Measurements from ENCODE around the gene HUWE1. TPM values are rescaled to one million over a fixed set of nuclear protein-coding genes. Genes with fewer than 3 reads are reported as not detected.

Gene HUWE1
- 100 to 1,000 TPM in 2 of 3 donors, 10 to 100 TPM in 1; 99.7 to 122 (median 108) TPM for total RNA-seq

DNA sequence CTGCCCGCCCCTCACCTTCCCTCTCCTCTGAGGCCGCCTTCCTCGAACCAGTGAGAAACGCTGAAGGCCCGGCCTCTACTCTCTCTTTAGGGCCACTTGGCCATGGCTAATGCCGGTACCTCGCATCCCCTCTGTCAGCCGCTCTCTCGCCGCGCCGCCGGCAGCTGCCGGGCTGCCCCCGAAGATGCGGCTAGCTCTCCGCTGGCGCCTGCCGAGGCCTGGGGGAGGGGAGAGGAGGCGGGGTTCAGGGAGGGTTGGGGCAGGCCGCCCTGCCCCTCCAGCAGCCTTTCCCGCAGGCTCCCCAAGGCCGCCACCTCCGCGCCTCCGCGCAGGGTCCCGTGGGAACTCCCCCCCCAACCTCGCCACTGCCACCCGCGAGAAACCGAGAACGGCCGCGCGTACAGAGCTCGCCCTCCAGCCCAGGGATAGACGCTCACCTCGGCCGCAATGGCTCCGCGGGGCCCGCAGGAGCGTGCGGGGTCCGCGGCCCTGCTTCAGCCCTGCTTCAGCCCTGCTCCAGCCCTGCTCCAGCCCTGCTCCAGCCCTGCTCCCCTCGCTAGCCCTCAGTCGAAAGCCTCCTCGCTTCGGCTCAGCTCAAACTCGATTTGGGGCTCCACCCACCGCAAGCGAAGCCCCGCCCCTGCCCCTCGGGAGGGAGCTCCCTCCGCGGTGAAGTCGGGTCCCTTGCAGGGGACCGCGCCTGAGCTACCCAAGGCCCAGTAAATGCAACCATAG is at the start of gene HUWE1:
Gene HUWE1, minus strand, starts transcription at position 569 of the 735 bp plus-strand sequence. CDS start 32,612 bp downstream, outside the sequence.
- peak; percentile 52 to 70 for DNase-seq (ENCODE audit: low spot score in 2 of 2)
- H3K9me3 ChIP-seq, result no peaks in the 10 kb centered on the region
- peaks cover 0 to 6% of the 10 kb centered on the region in 2 donors for H3K4me1 ChIP-seq
- intact Hi-C loops (cut with DNase I; ENCODE audit: low total_unique reads), result no loop called here
- H3K4me3 ChIP-seq, result peak within 1 kb of the TSS; percentile 61 to 84 (median 67)
- H3K36me3 ChIP-seq, result no peaks in the 10 kb centered on the region
- no peak for TF ChIP-seq POLR2A (IDR thresholded peaks at IDR 0.05)
- TF ChIP-seq POLR2AphosphoS5 (IDR thresholded peaks at IDR 0.05), result no peak
- TF ChIP-seq, protein P1, sequence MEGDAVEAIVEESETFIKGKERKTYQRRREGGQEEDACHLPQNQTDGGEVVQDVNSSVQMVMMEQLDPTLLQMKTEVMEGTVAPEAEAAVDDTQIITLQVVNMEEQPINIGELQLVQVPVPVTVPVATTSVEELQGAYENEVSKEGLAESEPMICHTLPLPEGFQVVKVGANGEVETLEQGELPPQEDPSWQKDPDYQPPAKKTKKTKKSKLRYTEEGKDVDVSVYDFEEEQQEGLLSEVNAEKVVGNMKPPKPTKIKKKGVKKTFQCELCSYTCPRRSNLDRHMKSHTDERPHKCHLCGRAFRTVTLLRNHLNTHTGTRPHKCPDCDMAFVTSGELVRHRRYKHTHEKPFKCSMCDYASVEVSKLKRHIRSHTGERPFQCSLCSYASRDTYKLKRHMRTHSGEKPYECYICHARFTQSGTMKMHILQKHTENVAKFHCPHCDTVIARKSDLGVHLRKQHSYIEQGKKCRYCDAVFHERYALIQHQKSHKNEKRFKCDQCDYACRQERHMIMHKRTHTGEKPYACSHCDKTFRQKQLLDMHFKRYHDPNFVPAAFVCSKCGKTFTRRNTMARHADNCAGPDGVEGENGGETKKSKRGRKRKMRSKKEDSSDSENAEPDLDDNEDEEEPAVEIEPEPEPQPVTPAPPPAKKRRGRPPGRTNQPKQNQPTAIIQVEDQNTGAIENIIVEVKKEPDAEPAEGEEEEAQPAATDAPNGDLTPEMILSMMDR (IDR thresholded peaks at IDR 0.05), result no peak
- H3K27ac ChIP-seq, result peak within 1 kb of the TSS; percentile 84 to 94
- H3K27me3 ChIP-seq, result peaks cover 0 to 24% of the 10 kb centered on the region in 2 donors

DNA sequence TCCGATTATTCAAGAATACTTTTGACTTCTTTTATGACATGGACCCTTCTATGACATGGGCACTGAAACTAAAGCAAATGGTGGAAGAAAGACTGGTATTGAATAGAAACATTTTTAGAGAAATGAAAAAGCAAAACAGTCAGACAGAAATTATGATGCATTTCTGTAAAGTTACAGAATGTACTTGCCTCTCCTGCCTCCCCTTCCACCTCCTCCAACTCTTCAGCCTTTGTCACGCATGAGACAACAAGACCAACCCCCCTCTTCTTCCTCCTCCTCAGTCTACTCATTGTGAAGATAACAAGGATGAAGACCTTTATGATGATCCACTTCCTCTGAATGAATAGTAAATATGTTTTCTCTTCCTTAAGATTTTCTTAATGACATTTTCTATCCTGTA is 46.3 kb upstream of the HUWE1 start:
- no peak for DNase-seq (ENCODE audit: low spot score in 2 of 2)
- peaks cover 0 to 16% of the 10 kb centered on the region in 2 donors for H3K27me3 ChIP-seq
- H3K4me3 ChIP-seq, result no peak overlapping the region
- TF ChIP-seq, protein P1 (IDR thresholded peaks at IDR 0.05), result no peak
- no peaks in the 10 kb centered on the region for H3K36me3 ChIP-seq
- H3K27ac ChIP-seq, result no peak overlapping the region
- H3K9me3 ChIP-seq, result no peaks in the 10 kb centered on the region
- H3K4me1 ChIP-seq, result no peaks in the 10 kb centered on the region
- intact Hi-C loops (cut with DNase I; ENCODE audit: low total_unique reads), result no loop called here

GRCh38 chrX:53729751-53730150 is 43.2 kb upstream of the HUWE1 start:
- intact Hi-C loops (cut with DNase I; ENCODE audit: low total_unique reads), result no loop called here
- H3K4me3 ChIP-seq, result no peak overlapping the region
- TF ChIP-seq, protein P1 (IDR thresholded peaks at IDR 0.05), result no peak
- TF ChIP-seq POLR2A (IDR thresholded peaks at IDR 0.05), result no peak
- TF ChIP-seq POLR2AphosphoS5 (IDR thresholded peaks at IDR 0.05), result no peak
- H3K4me1 ChIP-seq, result no peaks in the 10 kb centered on the region
- peaks cover 0 to 11% of the 10 kb centered on the region in 2 donors for H3K27me3 ChIP-seq
- no peak overlapping the region for H3K27ac ChIP-seq
- peaks cover 0 to 4% of the 10 kb centered on the region in 2 donors for H3K9me3 ChIP-seq
- no peaks in the 10 kb centered on the region for H3K36me3 ChIP-seq
- DNase-seq (ENCODE audit: low spot score in 2 of 2), result no peak

- Histone ChIP-seq H3K27ac (no peak overlapping the region), H3K4me3 (no peak overlapping the region), H3K36me3 (no peaks in the 10 kb centered on the region), H3K4me1 (no peaks in the 10 kb centered on the region), H3K27me3 (peaks cover 0 to 13% of the 10 kb centered on the region in 2 donors), H3K9me3 (peaks cover 0 to 4% of the 10 kb centered on the region in 2 donors)
- intact Hi-C loops (cut with DNase I; ENCODE audit: low total_unique reads), result no loop called here
- DNase-seq (ENCODE audit: low spot score in 2 of 2), result no peak
- no peak for TF ChIP-seq POLR2AphosphoS5 (IDR thresholded peaks at IDR 0.05)
- no peak for TF ChIP-seq POLR2A (IDR thresholded peaks at IDR 0.05)
- TF ChIP-seq, protein P1 (IDR thresholded peaks at IDR 0.05), result no peak
Observed at GRCh38 chrX:53728506-53728905, 42.0 kb upstream of the HUWE1 start.

- Histone ChIP-seq H3K9me3 (peaks cover 0 to 4% of the 10 kb centered on the region in 2 donors), H3K36me3 (no peaks in the 10 kb centered on the region), H3K4me1 (no peaks in the 10 kb centered on the region), H3K4me3 (no peak overlapping the region), H3K27me3 (peaks cover 0 to 13% of the 10 kb centered on the region in 2 donors), H3K27ac (no peak overlapping the region)
- TF ChIP-seq, protein P1 (IDR thresholded peaks at IDR 0.05), result no peak
- TF ChIP-seq POLR2AphosphoS5 (IDR thresholded peaks at IDR 0.05), result no peak
- TF ChIP-seq POLR2A (IDR thresholded peaks at IDR 0.05), result no peak
- DNase-seq (ENCODE audit: low spot score in 2 of 2), result no peak
- intact Hi-C loops (cut with DNase I; ENCODE audit: low total_unique reads), result no loop called here
Observed at GRCh38 chrX:53724872-53725271, 38.4 kb upstream of the HUWE1 start.
